HG03066 (cell line): ENCODE results near the gene LIN28B.
"Not testable (repeated sequence)": the region's sequence is repeated elsewhere in the genome, so short reads cannot be mapped to it uniquely, and the experiment has no call there.

ENCODE experiments used
- ATAC-seq: cut with Tn5 transposase; IDR thresholded peaks from one replicate; pipeline ENCODE4 v1.9.1; 2021; ENCODE audit warnings: low read depth; ENCODE audit not compliant: unreplicated experiment

LIN28B gene

GRCh38 chr6:105005451-105005850 is 48.5 kb downstream of the LIN28B start:
- ATAC-seq = no peak

- not testable (repeated sequence) for ATAC-seq
Measured at GRCh38 chr6:105013459-105013858, 56.6 kb downstream of the LIN28B start.

DNA sequence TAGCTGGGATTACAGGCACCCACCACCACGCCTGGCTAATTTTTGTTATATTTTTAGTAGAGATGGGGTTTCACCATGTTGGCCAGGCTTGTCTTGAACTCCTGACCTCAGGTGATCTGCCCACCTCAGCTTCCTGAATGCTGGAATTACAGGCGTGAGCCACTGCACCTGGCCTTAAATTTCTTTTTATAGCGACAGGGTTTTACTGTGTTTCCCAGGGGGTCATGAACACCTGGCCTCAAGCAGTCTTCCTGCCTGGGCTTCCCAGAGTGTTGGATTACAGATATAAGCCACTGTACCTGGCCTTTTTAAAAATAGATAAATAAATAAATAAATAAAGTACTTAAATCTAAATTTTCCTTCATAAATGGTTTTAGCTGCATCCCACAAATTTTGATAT is 57.5 kb downstream of the LIN28B start:
- ATAC-seq = no peak

- ATAC-seq = no peak
Measured at GRCh38 chr6:105014954-105015353, 58.0 kb downstream of the LIN28B start.

GRCh38 chr6:105015482-105015881 is 58.6 kb downstream of the LIN28B start:
- no peak for ATAC-seq

- no peak for ATAC-seq
Measured at GRCh38 chr6:105019285-105019684, 62.4 kb downstream of the LIN28B start.

- no peak for ATAC-seq
Measured at GRCh38 chr6:105021399-105021798, 64.5 kb downstream of the LIN28B start.

DNA sequence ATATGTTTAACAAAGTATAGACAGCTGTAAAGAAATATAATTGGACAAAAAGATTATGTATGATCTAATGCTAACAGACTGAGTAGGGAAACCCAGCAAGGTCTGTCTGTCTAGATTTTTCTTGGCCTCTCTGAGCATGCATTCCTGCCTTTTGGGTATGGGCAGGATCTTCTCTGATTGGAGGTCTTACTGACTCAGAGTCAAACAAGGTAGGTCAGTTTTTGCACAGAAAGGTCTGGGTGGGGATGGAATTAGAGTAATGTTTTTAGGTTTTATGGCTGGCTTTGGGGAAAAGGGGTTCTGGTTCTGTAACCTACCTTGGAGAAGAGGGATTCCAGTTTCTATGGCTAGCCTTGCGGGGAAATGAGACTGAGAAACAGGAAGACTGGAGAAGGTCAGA is 65.5 kb downstream of the LIN28B start:
- no peak for ATAC-seq

GRCh38 chr6:105024803-105025202 is 67.9 kb downstream of the LIN28B start:
- no peak for ATAC-seq

DNA sequence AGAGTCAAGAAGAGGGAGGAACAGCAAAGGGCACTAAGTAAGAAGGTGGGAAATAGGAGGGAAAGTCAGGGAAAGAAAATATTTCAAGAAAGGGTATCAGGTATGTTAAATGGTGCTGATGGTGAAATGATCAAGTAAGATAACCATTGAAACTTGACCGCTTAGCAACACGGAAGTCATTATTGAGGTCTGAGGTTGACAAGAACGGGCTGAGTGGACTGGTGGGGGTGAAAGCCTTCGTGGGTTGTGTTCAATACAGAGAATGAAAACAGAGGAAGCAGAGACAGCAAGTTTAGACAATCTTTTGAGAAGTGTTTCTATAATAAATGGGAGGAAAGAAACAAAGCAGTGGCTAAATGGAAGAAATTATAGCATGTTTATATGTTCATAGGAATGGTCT is 72.0 kb downstream of the LIN28B start:
- no peak for ATAC-seq

DNA sequence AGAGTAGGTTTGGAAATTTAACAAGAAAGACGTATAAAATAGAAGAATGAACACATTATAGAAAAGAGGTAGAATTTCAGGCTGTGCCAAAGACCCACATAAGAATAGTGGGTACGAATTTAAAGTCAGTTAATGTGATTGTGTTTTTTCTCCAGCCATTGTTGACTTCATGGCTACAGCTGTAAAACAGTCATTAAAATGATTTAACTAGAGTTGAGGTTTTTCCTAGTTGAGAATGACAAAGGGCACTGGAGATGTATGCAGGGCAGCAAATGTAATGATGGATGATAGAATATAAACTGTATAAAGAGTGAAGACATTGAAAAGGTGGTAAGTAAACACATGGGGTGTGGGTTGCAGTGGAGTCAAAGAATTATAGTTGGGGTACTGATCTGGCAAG is 72.7 kb downstream of the LIN28B start:
- ATAC-seq = no peak

DNA sequence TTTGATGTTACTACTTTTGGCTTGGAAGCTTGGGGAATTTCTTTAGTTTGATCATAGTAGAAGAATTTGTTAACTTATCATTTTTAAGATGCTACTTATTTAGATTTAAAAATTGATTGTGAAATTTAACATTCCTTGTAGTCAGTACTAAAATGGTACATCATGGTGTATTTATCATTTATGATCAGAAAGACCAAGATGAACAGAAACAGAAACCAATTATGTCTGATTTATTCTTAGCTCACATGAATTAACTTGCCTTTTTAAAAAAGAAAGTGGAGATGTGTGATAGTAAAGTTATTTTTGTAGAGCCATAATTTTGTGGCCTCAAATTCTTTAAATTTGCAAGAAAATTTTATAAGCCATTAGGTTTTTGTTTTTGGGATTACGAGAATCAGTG is 77.6 kb downstream of the LIN28B start:
- no peak for ATAC-seq

DNA sequence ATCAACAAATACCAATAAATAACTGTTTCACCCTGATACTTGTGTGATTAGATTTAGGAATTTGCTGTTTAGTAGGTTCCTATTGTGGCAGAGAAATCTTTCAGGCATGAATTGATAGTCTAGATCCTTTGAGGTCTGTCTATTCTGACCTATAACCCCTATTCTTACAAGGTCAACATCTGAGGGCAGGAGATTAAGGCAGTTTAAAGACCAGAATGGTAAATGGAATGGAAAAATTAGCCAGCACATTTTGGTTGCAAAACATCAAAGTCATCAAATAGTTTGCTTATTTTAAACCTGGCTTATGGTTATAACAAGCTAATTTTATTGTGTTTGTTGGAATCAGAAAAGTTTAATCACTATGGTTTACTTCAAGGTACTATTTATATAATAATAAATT is 78.4 kb downstream of the LIN28B start:
- ATAC-seq = no peak

DNA sequence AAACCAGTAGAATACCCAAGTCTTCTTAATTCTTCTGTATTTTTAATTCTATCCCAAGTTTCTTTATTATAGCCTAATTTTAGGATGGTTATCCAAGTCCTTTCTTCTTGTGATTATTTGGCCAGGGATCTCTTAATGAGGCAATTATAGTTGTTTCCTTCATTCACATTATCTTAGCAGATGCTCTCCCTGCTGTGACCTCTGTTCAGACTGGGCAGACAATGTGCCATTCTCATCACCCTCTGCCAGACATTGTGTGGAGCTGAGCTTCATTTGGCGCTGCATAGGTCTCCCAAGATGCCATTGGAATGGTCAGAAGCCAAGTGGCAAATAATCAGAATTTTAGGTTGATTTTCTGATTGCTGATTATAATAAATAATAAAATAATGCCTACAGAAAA is 79.4 kb downstream of the LIN28B start:
- ATAC-seq = no peak

GRCh38 chr6:105038259-105038658 is 81.4 kb downstream of the LIN28B start:
- no peak for ATAC-seq

DNA sequence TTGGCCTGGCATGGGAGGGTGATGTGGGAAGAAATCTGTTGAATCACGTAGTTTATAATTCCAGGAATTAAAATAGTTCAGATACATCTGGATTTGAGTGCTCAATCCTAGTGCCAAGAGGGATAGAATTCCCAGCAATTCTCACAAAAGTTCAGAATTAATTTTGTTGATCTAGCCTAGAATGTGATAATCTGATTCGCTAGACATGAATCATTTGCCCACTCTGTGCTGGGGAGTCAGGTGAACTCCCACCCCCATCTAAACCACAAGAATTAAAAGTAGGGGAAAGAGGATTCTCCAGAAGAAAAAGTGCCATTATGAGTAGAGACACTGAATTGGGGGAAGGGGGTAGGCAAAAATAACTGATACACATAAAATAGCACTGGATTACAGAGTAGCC is 85.0 kb downstream of the LIN28B start:
- no peak for ATAC-seq

- ATAC-seq = no peak
Measured at GRCh38 chr6:105042648-105043047, 85.7 kb downstream of the LIN28B start.

GRCh38 chr6:105043979-105044378 is 87.1 kb downstream of the LIN28B start:
- no peak for ATAC-seq

DNA sequence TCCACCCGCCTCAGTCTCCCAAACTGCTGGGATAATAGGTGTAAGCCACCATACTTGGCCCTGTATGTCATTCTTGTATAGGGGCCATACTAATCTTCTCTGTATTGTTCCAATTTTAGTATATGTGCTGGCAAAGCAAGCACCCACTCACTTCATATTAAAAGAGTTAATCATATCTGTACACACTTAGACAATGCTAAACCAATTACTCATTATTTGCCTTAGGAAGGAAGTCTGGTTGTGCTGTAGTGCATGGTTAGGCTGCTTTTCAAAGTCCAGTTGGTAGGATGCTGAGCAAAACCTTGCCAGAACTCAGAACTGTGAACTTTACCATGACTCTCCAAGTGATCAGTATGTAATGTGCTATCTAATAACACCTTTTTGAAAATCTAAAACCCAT is 88.6 kb downstream of the LIN28B start:
- ATAC-seq = no peak

DNA sequence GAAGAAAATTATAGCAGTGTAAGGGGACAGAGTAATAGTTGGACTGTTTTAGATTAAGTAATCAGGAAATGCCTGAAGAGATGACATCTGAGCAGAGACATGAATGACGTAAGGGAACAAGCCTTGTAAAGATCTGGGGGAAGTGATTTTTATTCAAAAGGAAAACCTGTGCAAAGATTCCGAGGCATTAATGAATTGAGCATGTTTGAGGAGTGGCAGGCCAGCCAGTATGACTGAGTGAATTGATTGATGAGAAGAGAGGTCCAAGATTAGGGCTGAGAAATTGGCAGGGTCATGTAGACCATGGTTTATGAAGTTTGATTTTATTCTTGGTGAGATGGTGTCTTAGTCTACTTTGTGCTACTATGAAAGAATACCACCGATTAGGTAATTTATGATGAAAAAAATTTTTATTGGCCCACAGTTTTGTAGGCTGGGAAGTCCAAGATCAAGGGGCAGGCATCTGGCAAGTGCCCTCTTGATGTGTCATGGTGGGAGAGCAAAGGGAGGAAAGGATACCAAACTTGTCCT is 95.1 kb downstream of the LIN28B start:
- no peak for ATAC-seq

- ATAC-seq = no peak
Measured at GRCh38 chr6:105056646-105057045, 99.7 kb downstream of the LIN28B start.

DNA sequence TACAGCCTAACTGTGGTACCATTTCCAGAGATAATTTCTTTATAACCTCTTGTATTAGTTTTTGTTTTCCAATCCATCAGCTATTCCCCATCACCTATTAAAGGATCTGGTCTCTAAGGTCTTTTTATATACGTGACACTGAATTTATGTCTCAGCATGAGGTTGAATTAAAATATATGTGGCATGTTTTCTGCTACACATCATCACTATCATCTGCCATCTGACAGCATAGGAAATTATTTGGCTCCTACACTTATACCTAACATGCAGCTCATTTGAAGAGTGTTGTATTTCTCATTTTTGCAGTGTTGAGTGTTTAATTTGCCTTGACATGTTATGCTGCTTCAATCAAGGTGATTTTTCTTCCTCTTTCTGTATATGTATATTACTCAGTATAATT is 100.3 kb downstream of the LIN28B start:
- no peak for ATAC-seq

DNA sequence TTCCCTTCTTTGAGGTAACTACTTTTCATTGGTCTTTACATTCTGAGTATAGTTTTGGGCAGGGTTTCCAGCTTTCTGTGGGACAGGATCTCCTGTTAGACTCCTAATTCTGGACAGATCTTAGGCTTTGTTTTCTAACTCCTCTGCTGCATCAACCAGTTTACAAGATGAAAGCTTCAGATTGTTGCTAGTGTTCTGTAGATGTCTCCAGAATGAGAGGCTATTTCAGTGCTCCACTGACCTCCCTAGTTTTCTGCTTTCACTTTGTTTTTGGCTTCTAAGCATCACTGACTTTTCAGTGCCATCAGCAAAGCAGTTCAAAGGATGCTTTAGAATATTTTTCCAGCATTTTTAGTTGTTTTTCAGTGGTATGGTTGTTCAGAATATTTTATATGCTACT is 101.4 kb downstream of the LIN28B start:
- no peak for ATAC-seq
